Chondrocyte (in vitro differentiated cells): Measurements from ENCODE around the gene SLC5A6. TPM values are rescaled to one million over a fixed set of nuclear protein-coding genes. Genes with fewer than 3 reads are reported as not detected.

Source experiments
- DNase-seq: peaks from one replicate; pipeline ENCODE4 v3.0.0; 2021; ENCODE audit warnings: mixed read lengths, low spot score
- H3K27ac Mint-ChIP-seq: one replicate; pipeline ENCODE4 v1.8.0; 2021; ENCODE audit warnings: mild to moderate bottlenecking, moderate library complexity, mixed read lengths; ENCODE audit not compliant: unreplicated experiment
- H3K27me3 Mint-ChIP-seq: 2 replicates; pipeline ENCODE4 v1.8.0; 2021; ENCODE audit warnings: low read depth, mixed read lengths
- H3K36me3 Mint-ChIP-seq: 2 replicates; pipeline ENCODE4 v1.8.0; 2021; ENCODE audit warnings: low read depth, mixed read lengths
- H3K4me1 Mint-ChIP-seq: 2 replicates; pipeline ENCODE4 v1.8.0; 2021; ENCODE audit warnings: low read depth, mild to moderate bottlenecking, mixed read lengths
- H3K4me3 Mint-ChIP-seq: one replicate; pipeline ENCODE4 v1.8.0; 2021; ENCODE audit warnings: mild to moderate bottlenecking, moderate library complexity, mixed read lengths; ENCODE audit not compliant: unreplicated experiment
- H3K9me3 Mint-ChIP-seq: 2 replicates; pipeline ENCODE4 v1.8.0; 2021; ENCODE audit warnings: low read depth, mixed read lengths
- CTCF ChIP-seq: fragments of 200-600 bp; sonication (generic); IDR thresholded peaks from 2 replicates; pipeline ENCODE4 v1.5.0; 2021; ENCODE audit warnings: antibody characterized with exemption, mild to moderate bottlenecking, moderate library complexity
- total RNA-seq: library from RNA; stranded (reverse); gene quantifications from 3 replicates; pipeline ENCODE4 v1.2.1, GENCODE V29; 2021

Gene SLC5A6
- total RNA-seq, 1 donor from 2014 or later: 24.3 TPM

GRCh38 chr2:27223416-27223815, 11.3 kb upstream of the SLC5A6 start:
- H3K4me1 Mint-ChIP-seq: peaks cover 5% of the 10 kb centered on the region
- TF ChIP-seq CTCF: no peak
- no peak overlapping the region for H3K4me3 Mint-ChIP-seq
- H3K9me3 Mint-ChIP-seq: no peaks in the 10 kb centered on the region
- no peak overlapping the region for H3K27ac Mint-ChIP-seq
- H3K36me3 Mint-ChIP-seq: peaks cover 44% of the 10 kb centered on the region
- no peaks in the 10 kb centered on the region for H3K27me3 Mint-ChIP-seq
- DNase-seq: peak; percentile 36

GRCh38 chr2:27222407-27222806, 10.3 kb upstream of the SLC5A6 start:
- Mint-ChIP-seq H3K9me3 (no peaks in the 10 kb centered on the region), H3K27ac (no peak overlapping the region), H3K4me3 (no peak overlapping the region), H3K4me1 (peaks cover 14% of the 10 kb centered on the region), H3K27me3 (no peaks in the 10 kb centered on the region), H3K36me3 (peaks cover 42% of the 10 kb centered on the region)
- no peak for TF ChIP-seq CTCF
- DNase-seq: peak; percentile 37

GRCh38 chr2:27221166-27221565, 9.1 kb upstream of the SLC5A6 start:
- H3K9me3 Mint-ChIP-seq: no peaks in the 10 kb centered on the region
- TF ChIP-seq CTCF: no peak
- no peaks in the 10 kb centered on the region for H3K27me3 Mint-ChIP-seq
- no peak overlapping the region for H3K4me3 Mint-ChIP-seq
- H3K36me3 Mint-ChIP-seq: peaks cover 33% of the 10 kb centered on the region
- DNase-seq: peak; percentile 51
- H3K27ac Mint-ChIP-seq: peak overlapping the region; percentile 17
- peaks cover 23% of the 10 kb centered on the region for H3K4me1 Mint-ChIP-seq

GRCh38 chr2:27220091-27220490, 8.0 kb upstream of the SLC5A6 start:
- H3K27me3 Mint-ChIP-seq: no peaks in the 10 kb centered on the region
- peaks cover 29% of the 10 kb centered on the region for H3K36me3 Mint-ChIP-seq
- H3K4me1 Mint-ChIP-seq: peaks cover 23% of the 10 kb centered on the region
- H3K27ac Mint-ChIP-seq: no peak overlapping the region
- DNase-seq: peak; percentile 26
- H3K4me3 Mint-ChIP-seq: no peak overlapping the region
- TF ChIP-seq CTCF: no peak
- H3K9me3 Mint-ChIP-seq: no peaks in the 10 kb centered on the region

GRCh38 chr2:27219091-27219490, 7.0 kb upstream of the SLC5A6 start:
- DNase-seq: no peak

More at GRCh38 chr2:27219091-27219490, 7.0 kb upstream of the SLC5A6 start:
- H3K4me1 Mint-ChIP-seq: peaks cover 23% of the 10 kb centered on the region
- no peak overlapping the region for H3K27ac Mint-ChIP-seq
- no peak overlapping the region for H3K4me3 Mint-ChIP-seq
- no peaks in the 10 kb centered on the region for H3K9me3 Mint-ChIP-seq
- peaks cover 22% of the 10 kb centered on the region for H3K36me3 Mint-ChIP-seq
- no peak for TF ChIP-seq CTCF
- no peaks in the 10 kb centered on the region for H3K27me3 Mint-ChIP-seq
